ENCODE measurements around the gene DRAP1. TPM values are rescaled to one million over a fixed set of nuclear protein-coding genes. Genes with fewer than 3 reads are reported as not detected.
A peak's percentile ranks its signal among the peaks of the same experiment; 100 is the strongest.

Gene DRAP1
- total and polyA plus RNA-seq, 7 donors = 74.5 to 217 (median 121) TPM

- Histone ChIP-seq H3K9me3 (no peaks in the 10 kb centered on the region), H3K4me3 (peak overlapping the region; percentile 98), H3K27ac (no peak overlapping the region), H3K4me1 (peaks cover 34% of the 10 kb centered on the region), H3K27me3 (ENCODE audit: insufficient read depth in 3 of 3, low read length in 2 of 3) (no peaks in the 10 kb centered on the region), H3K36me3 (ENCODE audit: insufficient read depth in 1 of 2, low read depth in 1 of 2) (peaks cover 0 to 41% of the 10 kb centered on the region in 2 donors)
- no peak for ATAC-seq
- 42 to 57% (median 51%) methylated on average over 15 of the region's 15 CpGs for WGBS, 3 donors
- no peak for DNase-seq
- intact Hi-C loops (cut with DNase I) = loop anchor here in 1 of 2 donors (2.0 kb wide), 1 partner anchor 36 kb away; no protein-coding TSS in a partner anchor
- TF ChIP-seq, protein P1, sequence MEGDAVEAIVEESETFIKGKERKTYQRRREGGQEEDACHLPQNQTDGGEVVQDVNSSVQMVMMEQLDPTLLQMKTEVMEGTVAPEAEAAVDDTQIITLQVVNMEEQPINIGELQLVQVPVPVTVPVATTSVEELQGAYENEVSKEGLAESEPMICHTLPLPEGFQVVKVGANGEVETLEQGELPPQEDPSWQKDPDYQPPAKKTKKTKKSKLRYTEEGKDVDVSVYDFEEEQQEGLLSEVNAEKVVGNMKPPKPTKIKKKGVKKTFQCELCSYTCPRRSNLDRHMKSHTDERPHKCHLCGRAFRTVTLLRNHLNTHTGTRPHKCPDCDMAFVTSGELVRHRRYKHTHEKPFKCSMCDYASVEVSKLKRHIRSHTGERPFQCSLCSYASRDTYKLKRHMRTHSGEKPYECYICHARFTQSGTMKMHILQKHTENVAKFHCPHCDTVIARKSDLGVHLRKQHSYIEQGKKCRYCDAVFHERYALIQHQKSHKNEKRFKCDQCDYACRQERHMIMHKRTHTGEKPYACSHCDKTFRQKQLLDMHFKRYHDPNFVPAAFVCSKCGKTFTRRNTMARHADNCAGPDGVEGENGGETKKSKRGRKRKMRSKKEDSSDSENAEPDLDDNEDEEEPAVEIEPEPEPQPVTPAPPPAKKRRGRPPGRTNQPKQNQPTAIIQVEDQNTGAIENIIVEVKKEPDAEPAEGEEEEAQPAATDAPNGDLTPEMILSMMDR (IDR thresholded peaks at IDR 0.05) = no peak
These were observed 1.2 kb downstream of the DRAP1 start for GRCh38 chr11:65920372-65920802.

DNA sequence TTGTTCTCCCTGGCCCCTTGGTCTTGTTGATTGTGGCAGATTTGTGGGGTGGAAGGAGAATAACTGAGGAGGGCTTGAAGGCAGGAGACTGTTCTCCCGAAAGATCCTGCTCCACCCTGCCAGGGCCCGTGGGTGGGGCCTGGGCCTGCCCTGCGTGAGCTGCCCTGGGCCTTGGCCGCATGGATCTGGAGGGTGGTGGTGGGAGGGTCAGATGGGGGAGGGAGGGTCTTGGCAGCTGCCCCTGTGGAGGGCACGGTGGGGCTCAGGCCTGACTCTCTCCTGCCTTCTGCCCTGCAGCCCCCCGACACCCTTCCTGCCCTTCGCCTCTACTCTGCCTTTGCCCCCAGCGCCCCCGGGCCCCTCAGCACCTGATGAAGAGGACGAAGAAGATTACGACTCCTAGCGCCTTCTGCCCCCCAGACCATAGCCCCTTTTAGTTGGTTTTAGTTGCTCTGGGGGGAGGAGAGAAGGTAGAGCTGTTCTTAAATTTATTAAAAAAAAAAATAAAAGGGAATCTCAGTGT lies 1.9 kb downstream of the DRAP1 start:
- DNase-seq (no peak), ATAC-seq (no peak)
- WGBS, 3 donors = 84 to 88% (median 87%) methylated on average over 10 to 12 of the region's 12 CpGs
- Histone ChIP-seq H3K27me3 (ENCODE audit: insufficient read depth in 3 of 3, low read length in 2 of 3) (no peaks in the 10 kb centered on the region), H3K36me3 (ENCODE audit: insufficient read depth in 1 of 2, low read depth in 1 of 2) (peaks cover 0 to 41% of the 10 kb centered on the region in 2 donors), H3K9me3 (no peaks in the 10 kb centered on the region), H3K4me1 (peaks cover 27% of the 10 kb centered on the region), H3K4me3 (peak overlapping the region; percentile 98), H3K27ac (no peak overlapping the region)
- TF ChIP-seq, protein P1 (IDR thresholded peaks at IDR 0.05) = no peak
- intact Hi-C loops (cut with DNase I) = loop anchor here in 1 of 2 donors (2.0 kb wide), 1 partner anchor 36 kb away; no protein-coding TSS in a partner anchor

GRCh38 chr11:65921876-65922275 lies 2.6 kb downstream of the DRAP1 start:
- ATAC-seq (no peak), DNase-seq (no peak)
- WGBS, 3 donors = 82 to 91% (median 91%) methylated on average over 7 to 10 of the region's 10 CpGs
- H3K4me1 ChIP-seq = peaks cover 20% of the 10 kb centered on the region
- no peak overlapping the region for H3K27ac ChIP-seq
- H3K36me3 ChIP-seq (ENCODE audit: insufficient read depth in 1 of 2, low read depth in 1 of 2) = peaks cover 0 to 39% of the 10 kb centered on the region in 2 donors
- intact Hi-C loops (cut with DNase I) = loop anchor here in 1 of 2 donors (2.0 kb wide), 1 partner anchor 35 kb away; no protein-coding TSS in a partner anchor
- H3K27me3 ChIP-seq (ENCODE audit: insufficient read depth in 3 of 3, low read length in 2 of 3) = no peaks in the 10 kb centered on the region
- no peaks in the 10 kb centered on the region for H3K9me3 ChIP-seq
- H3K4me3 ChIP-seq = no peak overlapping the region
- TF ChIP-seq, protein P1 (IDR thresholded peaks at IDR 0.05) = no peak

DNA sequence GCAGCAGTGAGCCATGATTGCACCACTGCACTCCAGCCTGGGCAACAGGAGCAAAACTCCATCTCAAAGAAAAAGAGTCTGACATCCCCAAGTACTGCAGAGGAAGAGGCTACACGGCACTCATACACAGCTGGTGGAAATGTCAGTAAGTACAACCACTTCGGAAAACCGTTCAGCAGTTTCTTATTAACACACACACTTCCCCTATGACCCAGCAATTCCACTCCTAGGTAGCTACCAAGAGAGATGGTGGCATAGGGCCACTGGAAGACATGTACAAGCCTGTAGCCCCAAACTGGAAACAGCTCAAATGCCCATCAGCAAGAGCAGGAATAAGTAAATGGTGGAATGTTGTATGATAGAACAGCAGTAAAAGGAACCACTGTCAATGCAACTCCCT lies 3.3 kb downstream of the DRAP1 start:
- WGBS, 3 donors = 75 to 87% (median 77%) methylated on average over 3 of the region's 3 CpGs
- intact Hi-C loops (cut with DNase I) = no loop called here

More for the DNA sequence above, 3.3 kb downstream of the DRAP1 start:
- ATAC-seq (no peak), DNase-seq (no peak)
- H3K27me3 ChIP-seq (ENCODE audit: insufficient read depth in 3 of 3, low read length in 2 of 3) = no peaks in the 10 kb centered on the region
- no peak overlapping the region for H3K27ac ChIP-seq
- H3K9me3 ChIP-seq = no peaks in the 10 kb centered on the region
- peaks cover 0 to 34% of the 10 kb centered on the region in 2 donors for H3K36me3 ChIP-seq (ENCODE audit: insufficient read depth in 1 of 2, low read depth in 1 of 2)
- peaks cover 14% of the 10 kb centered on the region for H3K4me1 ChIP-seq
- TF ChIP-seq, protein P1 (IDR thresholded peaks at IDR 0.05) = no peak
- no peak overlapping the region for H3K4me3 ChIP-seq
